BJ (cell line): ENCODE results near the gene ABHD18. TPM values are rescaled to one million over a fixed set of nuclear protein-coding genes. Genes with fewer than 3 reads are reported as not detected.
"Not testable (repeated sequence)": the region's sequence is repeated elsewhere in the genome, so short reads cannot be mapped to it uniquely, and the experiment has no call there.

ENCODE experiments used
- CTCF ChIA-PET: fragments of 350-600 bp; formaldehyde crosslinking; extraction: SDS; loops from one replicate; lab custom pipeline; 2021; ENCODE audit warnings: antibody characterized with exemption, inconsistent platforms; lab: Yijun Ruan, JAX
- POLR2A ChIA-PET: fragments of 300-600 bp; sonication (Branson Sonifier 250); formaldehyde crosslinking; extraction: SDS; loops from one replicate; lab custom pipeline; 2021; ENCODE audit warnings: antibody characterized with exemption; lab: Charles Lee
- DNase-seq: peaks from one replicate; pipeline ENCODE4 v3.0.0-alpha.2; 2011; ENCODE audit warnings: low read depth
- H3K27me3 ChIP-seq: 2 replicates; pipeline ENCODE4 v1.6.0; 2011; ENCODE audit warnings: low read length; ENCODE audit not compliant: control insufficient read depth, insufficient read depth
- H3K36me3 ChIP-seq: 2 replicates; pipeline ENCODE4 v1.5.1; 2011; ENCODE audit warnings: low read length; ENCODE audit not compliant: control insufficient read depth, insufficient read depth
- H3K4me3 ChIP-seq: 2 replicates; pipeline ENCODE4 v1.5.1; 2011; ENCODE audit warnings: low read depth, mild to moderate bottlenecking, control low read depth, low read length
- CTCF ChIP-seq: IDR thresholded peaks from 2 replicates; pipeline ENCODE4 v1.5.1; 2011; ENCODE audit warnings: low read depth, mild to moderate bottlenecking, control low read depth, inconsistent platforms, low read length, moderate library complexity; ENCODE audit not compliant: insufficient read depth
- polyA plus RNA-seq: library from polyadenylated mRNA; depleted of rRNA; stranded (reverse); fragments of >200 nt; gene quantifications from 2 replicates; pipeline ENCODE4 v1.2.3, GENCODE V29; 2011

Gene ABHD18
- polyA plus RNA-seq, 1 experiment = 1.4 TPM

GRCh38 chr4:128056396-128056795 is 91.2 kb downstream of the ABHD18 start:
- no peak for TF ChIP-seq CTCF
- CTCF ChIA-PET = no interaction called here
- Histone ChIP-seq H3K36me3 (no peaks in the 10 kb centered on the region), H3K4me3 (no peak overlapping the region), H3K27me3 (no peaks in the 10 kb centered on the region)
- POLR2A ChIA-PET = no interaction called here
- no peak for DNase-seq

GRCh38 chr4:128060121-128060698 is 95.0 kb downstream of the ABHD18 start:
- CTCF ChIA-PET = interaction anchor here (0.6 to 1.2 kb wide), 3 partner anchors 9 to 452 kb away, joined by 3 to 4 read pairs (median 3); no protein-coding TSS in a partner anchor
- H3K4me3 ChIP-seq = peak overlapping the region; percentile 91
- H3K27me3 ChIP-seq = no peaks in the 10 kb centered on the region
- H3K36me3 ChIP-seq = no peaks in the 10 kb centered on the region
- TF ChIP-seq CTCF = no peak
- POLR2A ChIA-PET = interaction anchor here (0.6 kb wide), 1 partner anchor 182 kb away, joined by 3 read pairs; no protein-coding TSS in a partner anchor
- DNase-seq = no peak

GRCh38 chr4:128060699-128061565 is 95.7 kb downstream of the ABHD18 start, which contains the start of gene LARP1B:
Gene LARP1B (plus strand): TSS chr4:128061312. CDS start chr4:128074952, 13,640 bp downstream.
- peak within 1 kb of the TSS; percentile 91 for H3K4me3 ChIP-seq
- no peaks in the 10 kb centered on the region for H3K27me3 ChIP-seq
- ChIA-PET POLR2A (interaction anchor here (0.6 to 0.9 kb wide), 2 partner anchors 96 to 237 kb away, joined by 3 to 4 read pairs; partner anchors contain the start of genes ABHD18 and MFSD8), CTCF (interaction anchor here (0.6 kb wide), 1 partner anchor 453 kb away, joined by 3 read pairs; no protein-coding TSS in a partner anchor)
- H3K36me3 ChIP-seq = no peaks in the 10 kb centered on the region
- no peak for TF ChIP-seq CTCF
- peak; percentile 79 for DNase-seq

- CTCF ChIA-PET = interaction anchor here (0.8 to 1.4 kb wide), 2 partner anchors 14 to 119 kb away, joined by 3 to 4 read pairs; no protein-coding TSS in a partner anchor
- Histone ChIP-seq H3K36me3 (no peaks in the 10 kb centered on the region), H3K4me3 (peak overlapping the region; percentile 91), H3K27me3 (no peaks in the 10 kb centered on the region)
- peak; percentile 24; the same call in 1 of the 2 replicates for TF ChIP-seq CTCF
- DNase-seq = no peak
- POLR2A ChIA-PET = interaction anchor here (0.6 to 0.9 kb wide), 2 partner anchors 97 to 238 kb away, joined by 3 to 4 read pairs; partner anchors contain the start of genes ABHD18 and MFSD8
These were observed 96.6 kb downstream of the ABHD18 start for GRCh38 chr4:128061566-128062536.

GRCh38 chr4:128066453-128066820 is 101.2 kb downstream of the ABHD18 start:
- CTCF ChIA-PET, H3K36me3 ChIP-seq, H3K27me3 ChIP-seq, H3K4me3 ChIP-seq, DNase-seq, POLR2A ChIA-PET: not testable (repeated sequence)
